GM18526 (cell line): ENCODE measurements around the gene ECHDC3.

Experiments
- POLR2A ChIP-seq: IDR thresholded peaks from 3 replicates; pipeline ENCODE4 v1.6.1; 2011; ENCODE audit not compliant: insufficient read length; ENCODE audit errors: extremely low read depth

The ECHDC3 gene

DNA sequence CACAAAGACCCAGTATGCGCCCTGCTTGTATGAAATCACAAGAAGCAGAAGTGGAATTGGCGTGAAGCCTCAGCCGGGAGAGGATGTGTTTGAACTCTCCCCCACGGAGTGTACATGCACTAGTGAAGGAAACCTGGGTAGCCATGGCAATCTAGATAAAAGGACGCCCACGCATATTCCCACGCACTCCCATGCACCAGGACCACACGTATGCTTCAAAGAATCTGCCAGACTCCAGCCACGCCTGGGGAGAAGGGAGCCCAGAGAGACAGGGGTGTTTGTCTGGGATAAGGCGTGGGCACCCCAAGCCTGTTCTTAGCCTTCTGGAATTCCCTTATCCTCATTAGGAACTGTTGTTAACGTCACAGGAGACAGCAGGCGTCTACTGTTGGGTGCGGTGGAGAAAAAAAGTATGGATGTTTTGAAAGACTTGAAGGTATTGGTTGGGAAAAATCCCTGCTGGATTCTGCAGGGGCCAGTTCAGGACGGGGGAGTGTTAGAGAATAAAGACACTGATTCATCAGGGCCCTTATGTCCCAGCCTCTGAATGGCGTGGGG, 28.9 kb upstream of the ECHDC3 start:
- TF ChIP-seq POLR2A: no peak

DNA sequence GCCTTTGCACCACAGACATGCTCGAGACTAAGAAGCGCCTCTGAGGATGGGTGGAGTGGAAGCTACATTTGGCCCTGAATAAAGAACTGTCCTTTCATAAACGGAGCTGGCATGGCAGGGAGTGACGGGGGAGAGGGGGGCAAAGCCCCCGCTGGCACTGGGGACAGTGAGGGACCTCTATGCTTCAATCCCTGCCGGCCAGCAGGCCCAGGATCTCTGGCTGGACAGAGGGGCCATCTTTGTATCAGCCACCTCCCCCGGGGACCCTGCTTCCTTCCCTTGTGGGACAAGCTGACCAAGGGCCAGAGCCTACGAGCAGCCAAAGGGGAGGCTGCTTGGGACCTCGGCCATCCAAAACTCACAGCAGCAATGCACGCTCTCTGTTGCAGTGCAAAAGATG, 28.2 kb upstream of the ECHDC3 start:
- TF ChIP-seq POLR2A: no peak

DNA sequence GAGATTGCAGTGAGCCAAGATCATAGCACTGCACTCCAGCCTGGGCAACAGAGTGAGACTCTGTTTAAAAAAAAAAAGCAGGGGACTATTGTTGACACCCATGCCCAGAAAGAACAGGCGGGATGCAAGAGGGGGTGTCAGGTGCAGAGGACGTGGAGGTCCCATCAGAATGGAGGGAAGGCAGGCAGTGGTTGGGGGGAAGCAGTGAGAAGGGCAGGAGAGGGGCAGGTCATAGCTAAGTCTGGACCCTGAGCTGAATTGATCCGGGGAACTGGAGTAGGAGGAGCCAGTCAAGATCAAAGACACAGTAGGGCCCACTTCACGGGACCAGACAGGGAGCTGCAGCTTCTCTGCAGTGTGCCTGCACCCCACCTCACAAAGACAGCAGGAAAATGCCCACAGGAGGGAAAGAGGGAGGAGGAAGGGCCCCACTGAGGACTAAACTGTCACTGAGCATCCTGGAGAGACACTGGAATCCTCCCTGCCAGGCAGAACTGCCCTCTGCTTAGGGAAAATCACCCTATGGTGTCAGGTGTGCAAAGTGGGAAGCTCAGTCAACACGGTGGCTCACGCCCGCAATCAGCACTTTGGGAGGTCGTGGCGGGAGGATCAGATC, 27.3 kb upstream of the ECHDC3 start:
- no peak for TF ChIP-seq POLR2A

DNA sequence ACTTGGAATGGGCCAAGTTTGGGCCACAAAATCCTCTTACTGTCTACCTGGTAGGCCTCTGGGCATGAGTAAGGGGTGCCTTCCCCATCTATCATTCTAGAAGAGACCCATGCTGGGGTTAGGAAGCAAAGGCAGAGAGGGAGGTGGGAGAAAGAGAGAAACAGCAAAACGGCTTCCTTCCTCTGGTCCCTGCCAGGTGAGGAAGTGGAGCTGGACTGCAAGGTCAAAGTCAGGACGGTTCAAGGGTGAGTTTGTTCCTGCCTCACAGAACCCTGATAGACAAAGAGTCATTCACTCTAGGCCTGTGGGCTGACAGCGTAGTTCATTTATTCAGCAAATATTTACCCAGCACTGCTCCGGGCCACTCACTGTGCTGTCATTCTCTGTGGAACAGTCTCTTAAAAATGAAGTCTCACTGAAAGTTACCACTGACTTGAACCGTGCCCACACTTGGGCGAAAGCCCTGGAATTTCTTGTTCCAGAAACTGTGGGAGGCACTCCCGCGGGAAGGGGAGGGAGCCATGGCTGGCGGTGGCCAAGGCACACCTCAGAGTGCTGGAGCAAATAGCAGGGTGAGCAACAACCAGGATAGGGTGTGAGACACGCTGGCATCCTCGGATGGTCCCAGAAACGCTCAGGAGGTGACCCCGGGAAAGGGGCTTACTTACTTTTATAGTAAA, 26.2 kb upstream of the ECHDC3 start:
- TF ChIP-seq POLR2A: no peak

DNA sequence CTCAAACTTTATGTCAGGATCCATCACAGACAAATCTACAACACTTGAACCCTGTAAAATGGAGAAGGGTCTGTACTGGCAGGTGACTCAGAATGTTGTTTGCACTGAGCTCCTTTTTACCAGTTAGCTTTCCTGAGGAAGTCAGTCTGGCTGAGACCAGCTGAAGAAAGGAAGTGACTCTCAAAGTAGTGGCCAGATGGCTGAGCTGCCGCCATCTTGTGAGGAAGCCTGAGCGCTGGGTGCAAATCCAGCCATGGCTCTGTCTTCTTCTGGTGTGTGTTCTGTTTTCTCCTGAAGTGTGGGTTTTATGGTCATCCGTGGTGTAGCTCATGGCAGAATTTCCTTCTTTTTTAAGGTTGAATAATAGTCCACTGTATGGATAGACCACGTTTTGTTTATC, 25.5 kb upstream of the ECHDC3 start:
- no peak for TF ChIP-seq POLR2A

DNA sequence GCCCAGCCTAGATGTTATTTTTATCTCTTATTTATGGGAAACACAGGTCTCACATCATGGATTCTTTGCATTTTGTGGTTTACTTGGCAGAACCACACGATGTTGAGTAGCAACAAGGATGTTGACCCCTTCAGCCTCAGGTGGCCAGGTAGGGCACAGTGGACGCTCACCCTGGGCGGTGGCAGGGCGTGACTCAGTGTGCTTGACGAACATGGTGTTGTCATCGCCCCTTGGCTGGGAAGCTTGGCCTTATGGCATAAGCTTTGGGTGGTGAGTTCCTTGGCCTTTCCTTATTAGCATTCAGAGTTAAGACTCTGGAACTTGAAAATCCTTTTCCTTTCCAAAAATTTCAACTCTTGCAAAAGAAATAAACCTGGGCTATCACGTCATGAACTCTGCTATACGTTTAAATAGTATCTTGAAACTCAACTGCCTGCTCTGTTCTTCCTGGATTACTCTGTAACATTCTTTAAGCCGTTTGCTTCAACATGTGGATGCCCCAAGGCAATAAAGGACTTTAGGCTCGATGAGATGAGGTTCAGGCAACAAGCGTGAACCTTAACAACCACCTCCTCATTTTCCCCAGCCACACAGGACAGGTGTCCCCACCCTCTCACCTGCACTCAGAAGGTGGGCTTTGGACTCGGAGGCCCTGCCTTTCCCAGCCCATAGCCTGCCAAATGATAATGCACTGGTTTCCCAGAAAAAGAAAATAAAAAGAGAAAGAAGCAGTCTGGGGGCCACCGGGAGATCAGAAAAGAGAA, 22.5 kb upstream of the ECHDC3 start:
- no peak for TF ChIP-seq POLR2A

DNA sequence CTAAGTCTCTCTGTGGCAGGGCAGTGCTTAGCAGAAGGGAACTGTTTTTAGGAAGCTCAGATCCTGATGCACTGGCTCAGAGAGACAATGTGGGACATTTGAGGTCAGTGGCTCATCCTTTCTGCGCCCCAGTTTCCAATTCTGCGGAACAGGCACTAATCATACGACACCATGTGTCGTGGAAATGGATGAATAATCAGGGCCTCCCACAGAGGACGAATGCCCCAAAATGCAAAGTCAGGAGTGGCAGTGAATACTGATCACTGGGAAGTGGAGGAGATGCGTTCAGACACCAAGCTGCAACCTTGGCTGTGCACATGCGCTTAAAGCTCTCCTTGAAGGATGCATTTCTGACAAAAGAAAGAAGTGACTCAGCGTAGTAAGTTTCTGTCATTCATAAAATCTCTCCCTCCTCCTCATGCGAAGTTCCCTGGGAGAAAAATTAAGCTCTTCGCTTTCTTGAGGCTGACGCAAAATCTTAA, 21.9 kb upstream of the ECHDC3 start:
- no peak for TF ChIP-seq POLR2A

DNA sequence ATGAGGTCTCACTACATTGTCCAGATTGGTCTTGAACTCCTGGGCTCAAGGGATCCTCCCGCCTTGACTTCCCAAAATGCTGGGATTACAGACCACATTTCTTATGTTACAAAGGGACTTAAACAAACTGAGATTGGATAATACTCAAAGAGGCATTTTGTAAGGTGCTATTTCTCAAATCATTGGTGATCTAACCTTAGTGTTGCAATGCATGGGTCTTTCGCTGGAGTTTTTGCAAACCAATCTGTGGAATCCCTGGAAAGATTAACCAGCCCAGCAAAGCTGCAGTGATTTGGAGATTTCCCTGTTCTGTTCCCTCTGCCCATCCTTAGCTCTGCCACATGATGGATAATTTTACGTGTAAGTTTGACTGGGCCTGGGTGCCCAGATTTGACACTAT, 20.4 kb upstream of the ECHDC3 start:
- no peak for TF ChIP-seq POLR2A

DNA sequence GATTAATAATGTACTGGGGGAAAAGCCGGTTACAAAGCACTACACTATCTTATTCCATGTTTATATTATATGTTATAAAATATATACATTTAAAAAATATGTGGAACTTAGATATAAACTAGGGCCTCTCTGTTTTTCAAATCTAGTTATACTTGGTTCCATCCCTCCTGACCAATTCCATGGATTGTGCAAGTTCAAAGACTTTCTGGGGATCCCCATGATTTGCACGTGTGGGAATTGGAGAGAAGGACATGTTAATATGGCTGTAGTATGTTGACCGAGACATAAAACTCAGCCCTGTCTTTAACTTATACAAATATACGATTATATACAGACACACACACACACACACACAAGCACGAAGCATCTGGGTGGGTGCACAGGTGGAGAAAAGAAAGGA, 18.8 kb upstream of the ECHDC3 start:
- no peak for TF ChIP-seq POLR2A

DNA sequence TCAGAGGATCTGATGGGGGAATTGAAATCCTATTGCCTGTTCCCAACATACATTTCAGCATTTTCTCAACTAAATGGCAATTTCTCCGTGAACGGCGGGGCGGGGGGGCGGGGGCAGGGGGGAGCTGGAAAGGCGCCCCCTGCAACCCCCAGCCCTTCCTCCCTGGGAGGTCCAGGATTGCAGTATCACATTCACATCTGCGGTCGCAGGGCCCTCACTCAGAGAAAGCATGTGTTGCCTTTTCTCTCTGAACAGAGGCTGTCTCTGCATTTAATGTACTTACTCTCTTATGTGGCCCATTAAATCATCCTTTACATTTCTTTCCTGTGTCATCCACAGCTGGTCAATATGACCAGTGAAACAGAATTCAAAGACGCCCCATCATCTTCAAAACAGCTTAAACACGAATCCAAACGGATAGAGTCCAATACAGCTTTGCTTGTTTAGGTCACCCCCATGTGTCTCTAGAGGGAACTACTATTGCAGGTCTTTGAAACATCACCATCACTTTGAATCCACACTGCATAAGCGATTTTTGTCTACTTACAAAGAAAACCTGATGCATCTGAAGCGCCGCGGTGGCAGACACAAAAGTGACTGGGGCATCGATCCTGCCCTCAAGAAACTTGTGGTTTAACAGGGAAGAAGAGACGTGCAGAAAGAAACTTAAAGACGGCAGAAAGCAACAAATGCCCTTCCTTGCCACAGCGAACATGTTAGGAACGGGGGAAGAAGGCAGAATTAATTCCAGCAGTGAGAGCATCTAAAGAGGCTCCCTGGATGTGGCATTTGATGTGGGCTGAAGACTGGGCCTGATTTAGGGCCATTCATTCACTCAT, 17.0 kb upstream of the ECHDC3 start:
- TF ChIP-seq POLR2A: no peak

DNA sequence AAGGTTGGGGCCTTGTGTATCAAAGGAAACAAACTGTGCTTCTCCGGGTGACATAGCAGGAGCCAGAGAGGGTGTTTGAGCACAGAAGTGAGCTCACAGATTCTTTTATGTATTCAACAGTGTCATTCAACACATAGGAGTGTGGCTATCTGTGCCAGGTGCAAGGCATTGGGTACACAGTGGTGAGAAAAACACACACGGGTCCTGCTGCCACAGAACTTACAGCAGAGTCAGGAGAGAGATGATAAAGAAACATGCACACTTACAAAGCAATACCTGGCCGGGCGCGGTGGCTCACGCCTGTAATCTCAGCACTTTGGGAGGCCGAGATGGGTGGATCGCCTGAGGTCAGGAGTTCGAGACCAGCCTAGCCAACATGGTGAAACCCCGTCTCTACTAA, 16.3 kb upstream of the ECHDC3 start:
- TF ChIP-seq POLR2A: no peak

DNA sequence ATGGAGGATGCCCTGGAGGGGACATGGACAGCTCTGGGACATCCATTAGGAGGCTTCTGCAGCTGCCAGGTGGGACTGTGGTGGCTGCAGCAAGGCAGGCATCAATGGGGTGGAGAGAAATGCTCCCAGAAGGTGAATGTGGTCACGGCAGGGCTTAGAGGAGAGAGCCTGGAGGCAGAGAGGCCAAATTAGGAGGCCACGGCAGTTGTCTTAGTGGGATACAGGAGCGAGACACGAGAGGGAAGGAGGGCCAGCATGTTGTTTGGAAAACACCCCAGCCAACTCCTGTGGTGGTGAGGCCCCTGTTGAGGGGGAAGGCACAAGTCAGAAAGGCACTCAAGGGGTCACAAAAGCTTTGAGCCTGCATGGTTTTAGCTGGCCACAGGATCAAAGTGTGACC, 14.6 kb upstream of the ECHDC3 start:
- TF ChIP-seq POLR2A: no peak

DNA sequence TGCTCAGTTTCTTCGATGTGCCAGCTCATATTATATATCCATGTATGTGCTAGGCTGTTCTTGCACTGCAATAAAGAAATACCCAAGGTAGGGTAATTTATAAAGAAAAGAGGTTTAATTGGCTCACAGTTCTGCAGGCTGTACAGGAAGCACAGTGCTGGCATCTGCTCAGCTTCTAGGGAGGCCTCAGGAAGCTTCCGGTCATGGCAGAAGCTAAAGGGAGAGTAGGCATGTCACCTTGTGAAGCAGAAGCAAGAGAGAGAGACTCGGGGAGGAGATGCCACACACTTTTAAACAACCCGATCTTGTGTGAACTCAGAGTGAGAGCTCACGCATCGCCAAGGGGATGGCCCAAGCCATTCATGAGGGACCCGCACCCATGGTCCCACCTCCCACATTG, 13.8 kb upstream of the ECHDC3 start:
- no peak for TF ChIP-seq POLR2A

DNA sequence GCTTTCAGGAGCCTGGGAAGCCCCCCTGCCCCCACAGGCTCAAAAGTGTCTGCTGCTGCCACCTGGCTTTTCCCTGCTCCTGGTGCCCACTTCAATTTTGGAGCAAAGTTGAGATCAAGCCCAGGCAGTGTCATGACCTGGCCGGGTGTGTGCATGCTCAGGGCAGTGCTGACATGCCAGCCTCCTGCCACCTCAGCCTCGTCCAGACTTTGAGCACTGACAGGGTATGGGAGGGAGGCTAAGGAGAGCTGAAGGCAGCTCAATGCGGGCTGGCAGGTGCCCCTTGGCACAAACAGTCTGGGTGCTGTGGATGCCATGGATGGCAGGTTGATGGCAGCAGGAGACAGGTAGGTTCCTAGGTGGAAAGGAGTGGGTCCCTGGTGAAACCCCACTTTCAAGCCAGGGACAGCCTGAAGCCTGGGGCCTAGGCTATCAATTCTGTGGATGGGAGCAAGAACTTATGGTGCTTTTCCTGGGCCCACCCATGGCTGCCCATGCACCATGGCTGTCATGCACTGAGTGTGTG, 12.3 kb upstream of the ECHDC3 start:
- no peak for TF ChIP-seq POLR2A

DNA sequence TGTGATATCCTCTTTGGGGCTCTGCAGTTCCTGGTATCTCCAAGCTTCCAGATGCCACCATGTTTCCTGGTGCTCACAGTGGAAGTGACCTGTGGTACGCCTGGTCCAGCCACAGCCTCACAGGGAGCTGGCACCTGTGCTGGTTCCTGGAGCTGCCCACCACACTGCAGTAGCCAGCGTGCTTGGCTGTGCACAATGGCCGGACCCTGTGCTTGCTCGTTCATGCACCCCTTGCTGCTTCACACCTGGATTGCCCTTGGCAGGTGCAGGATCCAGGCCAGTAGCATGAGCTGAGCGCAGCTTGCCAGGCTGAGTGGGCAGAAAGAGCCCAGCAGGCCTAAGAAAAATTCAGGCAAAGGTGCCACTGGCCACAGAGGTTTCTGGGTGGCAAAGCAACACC, 11.4 kb upstream of the ECHDC3 start:
- TF ChIP-seq POLR2A: no peak
